AG09319 (cell line): ENCODE results near the gene NIPBL.

Source experiments
- DNase-seq: peaks from one replicate; pipeline ENCODE4 v3.0.0-alpha.2; 2010; ENCODE audit warnings: low read depth; ENCODE audit errors: extremely low read depth
- CTCF ChIP-seq: IDR thresholded peaks from 2 replicates; pipeline ENCODE4 v1.5.1; 2011; ENCODE audit warnings: low read depth, mild to moderate bottlenecking, inconsistent platforms, low read length, moderate library complexity

Gene NIPBL

DNA sequence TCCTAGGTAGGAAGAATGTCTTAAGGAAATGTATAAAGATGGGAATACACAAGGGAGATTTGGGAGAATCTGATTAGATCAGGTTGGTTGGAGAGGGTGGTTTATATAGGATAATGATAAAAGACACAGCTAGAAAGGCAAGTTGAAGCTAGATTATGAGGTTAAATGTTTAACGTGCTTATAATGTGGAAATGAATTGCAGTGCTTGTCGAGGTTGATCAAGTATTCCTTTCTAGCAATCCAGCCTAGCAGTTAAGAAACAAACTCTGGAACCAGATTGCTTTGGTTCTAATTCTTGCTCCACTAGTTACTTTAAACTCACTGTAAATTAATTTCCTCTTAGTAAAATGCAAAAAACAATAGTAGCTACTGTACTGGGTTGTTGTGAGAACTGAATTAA lies 76.5 kb downstream of the NIPBL start:
- no peak for TF ChIP-seq CTCF
- no peak for DNase-seq

- no peak for TF ChIP-seq CTCF
- no peak for DNase-seq
Measured at GRCh38 chr5:36957953-36958537, 81.5 kb downstream of the NIPBL start.

DNA sequence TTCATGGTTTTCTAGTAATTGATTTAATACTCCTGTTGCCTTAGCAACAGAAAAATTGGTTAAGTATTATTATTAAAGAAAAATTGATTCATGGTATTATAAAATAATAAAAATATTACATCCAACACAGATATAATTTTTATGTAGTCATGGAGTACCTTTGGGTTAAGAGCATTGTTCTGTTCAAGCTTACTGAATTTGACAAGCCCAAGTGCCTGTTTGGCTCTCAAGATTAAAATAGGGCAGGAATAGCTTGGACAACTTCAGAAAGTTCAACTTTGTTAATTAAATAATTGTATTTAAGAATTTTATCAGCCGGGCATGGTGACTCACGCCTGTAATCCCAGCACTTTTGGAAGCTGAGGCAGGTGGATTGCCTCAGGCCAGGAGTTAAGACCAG lies 82.0 kb downstream of the NIPBL start:
- DNase-seq, result no peak

DNA sequence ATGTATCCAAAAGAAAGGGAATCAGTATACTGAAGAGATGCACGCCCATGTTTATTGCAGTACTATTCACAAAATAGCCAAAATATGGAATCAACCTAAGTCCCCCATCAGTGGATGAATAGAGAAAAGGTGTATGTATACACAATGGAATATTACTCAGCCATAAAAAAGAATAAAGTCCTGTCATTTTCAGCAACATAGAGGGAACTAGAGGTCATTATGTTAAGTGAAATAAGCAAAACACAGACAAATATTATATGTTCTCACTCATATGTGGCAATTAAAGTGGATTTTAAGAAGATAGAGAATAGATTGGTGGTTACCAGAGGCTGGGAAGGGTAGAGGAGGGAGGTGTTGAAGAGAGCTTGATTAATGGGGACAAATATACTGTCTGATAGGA lies 88.6 kb downstream of the NIPBL start:
- TF ChIP-seq CTCF, result no peak
- DNase-seq, result no peak

More for the DNA sequence above, 82.0 kb downstream of the NIPBL start:
- TF ChIP-seq CTCF, result no peak

GRCh38 chr5:36969700-36970395 lies 93.3 kb downstream of the NIPBL start:
- no peak for TF ChIP-seq CTCF
- no peak for DNase-seq

DNA sequence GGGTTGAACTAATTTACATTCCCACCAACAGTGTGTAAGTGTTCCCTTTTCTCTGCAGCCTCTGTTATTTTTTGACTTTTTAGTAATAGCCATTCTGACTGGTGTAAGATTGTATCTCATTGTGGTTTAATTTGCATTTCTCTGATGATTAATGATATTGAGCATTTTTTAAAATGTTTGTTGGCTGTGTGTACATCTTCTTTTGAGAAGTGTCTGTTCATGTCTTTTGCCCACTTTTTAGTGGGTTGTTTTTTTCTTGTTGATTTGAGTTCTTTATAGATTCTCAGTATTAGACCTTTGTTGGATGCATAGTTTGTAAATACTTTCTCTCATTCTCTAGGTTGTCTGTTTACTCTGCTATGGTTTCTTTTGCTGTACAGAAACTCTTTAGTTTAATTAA lies 101.6 kb downstream of the NIPBL start:
- no peak for TF ChIP-seq CTCF
- DNase-seq, result no peak

DNA sequence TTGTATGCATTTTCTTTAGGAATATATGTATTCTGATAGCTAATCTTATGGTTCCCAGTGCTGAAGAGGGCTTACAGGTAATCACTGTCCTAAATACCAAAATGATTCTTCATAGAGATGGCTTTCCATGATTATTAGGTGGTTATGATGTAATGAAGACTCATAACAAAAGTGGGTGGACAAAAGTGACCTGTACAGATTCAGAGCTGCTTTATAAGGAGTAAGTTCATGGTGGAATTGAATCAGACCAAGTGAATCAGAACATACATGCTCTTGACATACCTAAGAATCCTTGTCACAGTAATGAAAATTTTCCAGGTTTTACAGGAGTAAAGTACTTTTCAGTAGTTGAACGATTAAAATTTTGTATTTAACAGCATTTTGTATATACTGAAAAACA lies 105.6 kb downstream of the NIPBL start:
- DNase-seq, result no peak
- TF ChIP-seq CTCF, result no peak
